PC-3 (cell line): ENCODE measurements around the gene ESRRG. TPM values are rescaled to one million over a fixed set of nuclear protein-coding genes. Genes with fewer than 3 reads are reported as not detected.

ENCODE experiments used
- ATAC-seq: fragments of 200-7000 bp; cut with Tn5 transposase; 2 replicates; pipeline ENCODE4 v1.9.1; 2020; ENCODE audit warnings: mild to moderate bottlenecking, moderate library complexity
- BruUV-seq: library from RNA; stranded (reverse); fragments of 400-500 nt; replicated peaks from 2 replicates; lab custom pipeline; 2021; lab: Mats Ljungman, UMichigan
- CTCF ChIA-PET: fragments of 300-600 bp; sonication (Branson Sonifier 250); formaldehyde crosslinking; loops from one replicate; lab custom pipeline; 2022; ENCODE audit warnings: antibody characterized with exemption; lab: Charles Lee
- POLR2A ChIA-PET: fragments of 300-600 bp; sonication (Branson Sonifier 250); formaldehyde crosslinking; loops from one replicate; lab custom pipeline; 2022; ENCODE audit warnings: antibody characterized with exemption; ENCODE audit not compliant: unreplicated experiment; lab: Charles Lee
- DNase-seq: peaks from one replicate; pipeline ENCODE4 v3.0.0-alpha.2; 2015
- H2AFZ ChIP-seq: fragments of 300-600 bp; sonication (generic); 2 replicates; pipeline ENCODE4 v1.6.0; 2016; ENCODE audit warnings: antibody characterized with exemption, low read length
- H3F3A ChIP-seq: fragments of 300-600 bp; sonication (generic); one replicate; pipeline ENCODE4 v1.6.0; 2017; ENCODE audit warnings: antibody characterized with exemption, low read length, control low read depth, mild to moderate bottlenecking; ENCODE audit not compliant: unreplicated experiment
- H3K27ac ChIP-seq: fragments of 300-600 bp; sonication (generic); 2 replicates; pipeline ENCODE4 v1.5.1; 2016; ENCODE audit warnings: mild to moderate bottlenecking, low read length
- H3K27me3 ChIP-seq: fragments of 300-600 bp; sonication (generic); 2 replicates; pipeline ENCODE4 v1.6.1; 2016; ENCODE audit warnings: low read length, mixed read lengths
- H3K36me3 ChIP-seq: fragments of 300-600 bp; sonication (generic); 2 replicates; pipeline ENCODE4 v1.6.1; 2016; ENCODE audit warnings: low read depth, mixed run types, low read length, mixed read lengths
- H3K4me1 ChIP-seq: fragments of 300-600 bp; sonication (generic); 2 replicates; pipeline ENCODE4 v1.5.1; 2016; ENCODE audit warnings: low read length; ENCODE audit not compliant: insufficient read depth
- H3K4me2 ChIP-seq: fragments of 300-600 bp; sonication (generic); 2 replicates; pipeline ENCODE4 v1.6.0; 2016; ENCODE audit warnings: low read length
- H3K4me3 ChIP-seq: fragments of 300-600 bp; sonication (generic); 2 replicates; pipeline ENCODE4 v1.5.1; 2016; ENCODE audit warnings: mild to moderate bottlenecking, low read length, mixed read lengths
- H3K79me2 ChIP-seq: fragments of 300-600 bp; sonication (generic); 2 replicates; pipeline ENCODE4 v1.6.1; 2017; ENCODE audit warnings: low read length, mixed read lengths
- H3K9ac ChIP-seq: fragments of 300-600 bp; sonication (generic); 2 replicates; pipeline ENCODE4 v1.6.0; 2016; ENCODE audit warnings: mild to moderate bottlenecking, low read length
- H3K9me2 ChIP-seq: fragments of 300-600 bp; sonication (generic); replicated peaks from 2 replicates; pipeline ENCODE4 v1.6.1; 2016; ENCODE audit warnings: mixed run types, low read length, mixed read lengths
- H3K9me3 ChIP-seq: fragments of 300-600 bp; sonication (generic); 2 replicates; pipeline ENCODE4 v1.6.1; 2016; ENCODE audit warnings: low read length, mixed read lengths
- H4K20me1 ChIP-seq: fragments of 300-600 bp; sonication (generic); 2 replicates; pipeline ENCODE4 v1.6.1; 2016; ENCODE audit warnings: low read length, mixed read lengths
- CTCF ChIP-seq: fragments of 300-600 bp; sonication (generic); conservative IDR thresholded peaks from 2 replicates; pipeline ENCODE4 v1.5.1; 2017; ENCODE audit warnings: antibody characterized with exemption, low read depth, mild to moderate bottlenecking, low read length
- EZH2 ChIP-seq: fragments of 300-600 bp; sonication (generic); IDR thresholded peaks from one replicate; pipeline ENCODE4 v1.6.1; 2017; ENCODE audit warnings: antibody characterized with exemption, mild to moderate bottlenecking, low read length; ENCODE audit not compliant: unreplicated experiment
- EZH2phosphoT487 ChIP-seq: fragments of 300-600 bp; sonication (generic); IDR thresholded peaks from 2 replicates; pipeline ENCODE4 v1.6.1; 2018; ENCODE audit warnings: mild to moderate bottlenecking, antibody characterized with exemption, low read length, borderline replicate concordance
- intact Hi-C: fragments of 100-400 bp; cut with micrococcal nuclease; formaldehyde crosslinking; loops from 2 replicates; pipeline ENCODE4 v1.9.0; 2023
- total RNA-seq: library from RNA; depleted of rRNA; stranded (reverse); fragments of >200 nt; gene quantifications from 2 replicates; pipeline ENCODE4 v1.2.3, GENCODE V29; 2014

Gene ESRRG
- total RNA-seq, 1 experiment from 2014 or later, result 1.7 TPM

- DNase-seq, result no peak
- TF ChIP-seq EZH2phosphoT487 (no peak), EZH2 (no peak), CTCF (no peak)
Measured at GRCh38 chr1:216553766-216554165, 169.5 kb downstream of the ESRRG start.

DNA sequence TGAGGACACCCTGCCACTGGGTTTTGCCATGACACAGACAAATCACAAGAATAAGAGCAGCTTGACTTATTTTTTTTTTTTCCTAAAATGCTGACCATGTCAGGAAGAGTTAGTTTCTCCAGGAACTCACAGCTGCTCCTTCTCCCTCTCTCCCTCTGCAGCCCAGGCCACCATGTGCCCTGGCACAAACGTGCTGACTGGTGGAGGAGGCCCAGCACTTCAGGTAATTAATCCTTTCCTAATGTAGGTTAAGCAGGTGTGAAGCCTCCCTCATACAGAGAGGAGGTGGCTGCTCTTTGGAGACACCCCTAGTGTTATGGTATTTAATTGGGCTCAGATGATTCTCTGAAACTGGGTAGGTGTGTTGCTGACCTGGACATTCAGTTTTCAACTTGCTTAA, 170.2 kb downstream of the ESRRG start:
- Histone ChIP-seq H2AFZ (no peak overlapping the region), H3F3A (no peaks in the 10 kb centered on the region), H3K4me1 (no peaks in the 10 kb centered on the region), H3K9ac (no peak overlapping the region), H3K4me2 (no peak overlapping the region), H3K9me3 (no peaks in the 10 kb centered on the region), H3K4me3 (no peak overlapping the region), H3K36me3 (no peaks in the 10 kb centered on the region), H3K9me2 (no peaks in the 10 kb centered on the region), H3K27me3 (no peaks in the 10 kb centered on the region), H3K79me2 (no peaks in the 10 kb centered on the region), H4K20me1 (no peaks in the 10 kb centered on the region), H3K27ac (no peak overlapping the region)
- no TSS peak for BruUV-seq
- intact Hi-C loops, result no loop called here
- POLR2A ChIA-PET, result no interaction called here
- CTCF ChIA-PET, result no interaction called here
- DNase-seq (no peak), ATAC-seq (no peak)
- TF ChIP-seq EZH2phosphoT487 (no peak), EZH2 (no peak), CTCF (no peak)

More at GRCh38 chr1:216553766-216554165, 169.5 kb downstream of the ESRRG start:
- Histone ChIP-seq H3K9ac (no peak overlapping the region), H4K20me1 (no peaks in the 10 kb centered on the region), H3K79me2 (no peaks in the 10 kb centered on the region), H3K27me3 (no peaks in the 10 kb centered on the region), H3K4me2 (no peak overlapping the region), H3F3A (no peaks in the 10 kb centered on the region), H2AFZ (no peak overlapping the region), H3K27ac (no peak overlapping the region), H3K4me3 (no peak overlapping the region), H3K4me1 (no peaks in the 10 kb centered on the region), H3K36me3 (no peaks in the 10 kb centered on the region), H3K9me3 (no peaks in the 10 kb centered on the region), H3K9me2 (no peaks in the 10 kb centered on the region)
- BruUV-seq, result no TSS peak
- ATAC-seq, result no peak
- intact Hi-C loops, result no loop called here
- ChIA-PET CTCF (no interaction called here), POLR2A (no interaction called here)

GRCh38 chr1:216549796-216550195, 173.4 kb downstream of the ESRRG start:
- ChIA-PET POLR2A (no interaction called here), CTCF (no interaction called here)
- Histone ChIP-seq H3K27ac (no peak overlapping the region), H3F3A (no peaks in the 10 kb centered on the region), H3K36me3 (no peaks in the 10 kb centered on the region), H2AFZ (no peak overlapping the region), H3K4me1 (no peaks in the 10 kb centered on the region), H3K27me3 (no peaks in the 10 kb centered on the region), H3K9ac (no peak overlapping the region), H3K79me2 (no peaks in the 10 kb centered on the region), H3K9me3 (no peaks in the 10 kb centered on the region), H4K20me1 (no peaks in the 10 kb centered on the region), H3K9me2 (no peaks in the 10 kb centered on the region), H3K4me3 (no peak overlapping the region), H3K4me2 (no peak overlapping the region)
- ATAC-seq (no peak), DNase-seq (no peak)
- intact Hi-C loops, result no loop called here
- TF ChIP-seq EZH2phosphoT487 (no peak), CTCF (no peak), EZH2 (no peak)
- BruUV-seq, result no TSS peak
